ENCODE data around the gene KIF7.

The KIF7 gene

DNA sequence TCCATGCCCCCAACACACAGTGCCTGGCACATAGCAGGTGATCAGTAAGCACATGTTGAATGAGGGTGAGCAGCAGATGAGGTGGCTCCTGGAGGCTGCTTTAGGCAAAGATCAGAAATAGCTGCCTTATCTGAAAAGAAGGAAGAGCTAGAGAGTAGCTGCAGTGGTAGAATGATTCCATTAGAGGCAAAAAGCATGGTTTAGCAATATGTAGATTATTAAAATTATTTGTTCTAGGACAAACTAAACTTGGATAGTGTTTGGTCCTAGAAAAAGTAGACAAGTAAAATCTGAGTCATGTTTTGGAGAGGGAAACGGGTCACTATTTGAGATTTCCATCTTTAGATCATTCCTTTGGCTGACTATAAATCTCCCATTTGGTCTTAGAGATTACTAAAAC, 32.1 kb downstream of the KIF7 start:
- Histone ChIP-seq H3K4ac (ENCODE audit: low read depth in 1 of 2, low read length in 2 of 2) (no peak overlapping the region), H4K91ac (ENCODE audit: low read length) (no peak overlapping the region)
- no CpG with 5 or more reads among the region's 1 CpG for WGBS

DNA sequence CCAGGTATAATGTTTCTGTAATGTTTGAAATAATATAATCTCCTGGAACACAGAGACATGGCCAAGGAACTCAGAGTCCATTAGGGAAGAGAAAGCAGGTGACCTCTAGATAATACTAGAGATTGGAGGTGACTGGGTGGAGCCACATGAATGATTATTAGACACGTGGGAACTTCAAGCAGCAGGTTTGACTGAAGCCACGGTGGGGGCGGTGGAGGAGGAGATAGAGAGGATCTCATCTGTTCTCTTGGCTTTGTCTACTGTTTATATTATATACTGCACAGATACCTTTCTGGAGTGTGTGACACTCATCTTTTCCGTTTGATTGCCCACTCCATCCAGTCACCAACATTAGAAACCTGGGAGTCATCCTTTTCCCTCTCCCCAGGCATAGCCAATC, 33.7 kb downstream of the KIF7 start:
- Histone ChIP-seq H2BK12ac (ENCODE audit: low read length in 2 of 2) (no peak overlapping the region), H3K36me3 (ENCODE audit: control insufficient read depth in 1 of 2, insufficient read depth in 2 of 2, low read depth in 1 of 2, low read length in 2 of 2) (peaks cover 32 to 69% of the 10 kb centered on the region in 2 experiments), H3K4ac (ENCODE audit: low read depth in 1 of 2, low read length in 2 of 2) (no peak overlapping the region), H3K4me1 (ENCODE audit: control insufficient read depth, insufficient read depth, low read depth, low read length) (no peaks in the 10 kb centered on the region), H2BK5ac (ENCODE audit: low read depth, low read length, poor library complexity, severe bottlenecking) (no peak overlapping the region), H3K79me1 (replicated peaks; ENCODE audit: low read length, poor library complexity, severe bottlenecking) (peaks cover 14% of the 10 kb centered on the region), H2BK120ac (ENCODE audit: low read depth, low read length) (no peak overlapping the region), H3K9me3 (ENCODE audit: control insufficient read depth, low read length) (no peaks in the 10 kb centered on the region), H3K4me2 (ENCODE audit: low read length, poor library complexity, severe bottlenecking) (no peak overlapping the region), H2AK5ac (ENCODE audit: low read length, severe bottlenecking) (no peak overlapping the region), H3K9ac (ENCODE audit: low read length) (no peak overlapping the region), H3K18ac (ENCODE audit: low read depth in 1 of 2, low read length in 2 of 2) (no peak overlapping the region), H3K14ac (ENCODE audit: low read length in 2 of 2) (no peak overlapping the region), H4K8ac (ENCODE audit: low read length) (no peak overlapping the region), H2BK15ac (ENCODE audit: low read depth, poor library complexity, severe bottlenecking) (no peak overlapping the region), H3K27me3 (ENCODE audit: control insufficient read depth in 1 of 2, insufficient read depth in 1 of 2, low read length in 2 of 2) (no peaks in the 10 kb centered on the region), H3K27ac (ENCODE audit: low read length, poor library complexity, severe bottlenecking) (no peak overlapping the region), H3K4me3 (ENCODE audit: insufficient read depth in 1 of 2, low read depth in 1 of 2, low read length in 2 of 2) (no peak overlapping the region), H4K91ac (ENCODE audit: low read length) (no peak overlapping the region), H3K23ac (ENCODE audit: low read length in 2 of 2) (no peak overlapping the region), H2AFZ (ENCODE audit: low read depth, low read length) (no peak overlapping the region)
- DNase-seq: peak; percentile 2
- WGBS: 90% methylated on average over 2 of the region's 4 CpGs

More for the DNA sequence above, 32.1 kb downstream of the KIF7 start:
- H3K4me2 ChIP-seq (ENCODE audit: low read length, poor library complexity, severe bottlenecking): no peak overlapping the region
- H3K23ac ChIP-seq (ENCODE audit: low read length in 2 of 2): no peak overlapping the region
- no peak overlapping the region for H3K4me3 ChIP-seq (ENCODE audit: insufficient read depth in 1 of 2, low read depth in 1 of 2, low read length in 2 of 2)
- no peak overlapping the region for H3K18ac ChIP-seq (ENCODE audit: low read depth in 1 of 2, low read length in 2 of 2)
- no peak overlapping the region for H3K27ac ChIP-seq (ENCODE audit: low read length, poor library complexity, severe bottlenecking)
- no peaks in the 10 kb centered on the region for H3K27me3 ChIP-seq (ENCODE audit: control insufficient read depth in 1 of 2, insufficient read depth in 1 of 2, low read length in 2 of 2)
- H2AFZ ChIP-seq (ENCODE audit: low read depth, low read length): no peak overlapping the region
- peaks cover 46 to 77% of the 10 kb centered on the region in 2 experiments for H3K36me3 ChIP-seq (ENCODE audit: control insufficient read depth in 1 of 2, insufficient read depth in 2 of 2, low read depth in 1 of 2, low read length in 2 of 2)
- no peak overlapping the region for H3K14ac ChIP-seq (ENCODE audit: low read length in 2 of 2)
- H3K9ac ChIP-seq (ENCODE audit: low read length): no peak overlapping the region
- H2AK5ac ChIP-seq (ENCODE audit: low read length, severe bottlenecking): no peak overlapping the region
- H3K79me1 ChIP-seq (replicated peaks; ENCODE audit: low read length, poor library complexity, severe bottlenecking): peaks cover 14% of the 10 kb centered on the region
- no peak overlapping the region for H2BK120ac ChIP-seq (ENCODE audit: low read depth, low read length)
- H4K8ac ChIP-seq (ENCODE audit: low read length): no peak overlapping the region
- H3K9me3 ChIP-seq (ENCODE audit: control insufficient read depth, low read length): no peaks in the 10 kb centered on the region
- no peak overlapping the region for H2BK12ac ChIP-seq (ENCODE audit: low read length in 2 of 2)
- DNase-seq: no peak
- H3K4me1 ChIP-seq (ENCODE audit: control insufficient read depth, insufficient read depth, low read depth, low read length): no peaks in the 10 kb centered on the region
- no peak overlapping the region for H2BK5ac ChIP-seq (ENCODE audit: low read depth, low read length, poor library complexity, severe bottlenecking)
- no peak overlapping the region for H2BK15ac ChIP-seq (ENCODE audit: low read depth, poor library complexity, severe bottlenecking)

DNA sequence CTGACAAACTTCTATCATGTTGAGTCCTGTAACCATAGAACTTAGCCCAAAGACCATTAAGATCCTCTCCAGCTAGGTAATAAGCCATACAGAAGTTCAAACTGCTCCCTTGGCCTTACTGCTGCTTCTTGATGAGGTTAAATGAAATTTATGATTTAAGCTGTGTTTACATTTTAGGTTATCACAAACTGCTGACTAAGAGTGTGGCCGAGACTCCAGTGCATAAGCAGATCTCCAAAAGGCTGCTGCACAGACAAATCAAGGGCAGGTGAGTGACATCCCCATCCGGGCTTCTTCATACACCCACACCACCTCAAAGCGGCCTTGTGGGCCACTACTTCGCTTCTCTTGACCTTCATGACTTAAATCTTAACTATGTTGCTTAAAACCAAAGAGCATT, 39.0 kb downstream of the KIF7 start:
- H3K23ac ChIP-seq (ENCODE audit: low read length in 2 of 2): no peak overlapping the region
- H3K4me3 ChIP-seq (ENCODE audit: insufficient read depth in 1 of 2, low read depth in 1 of 2, low read length in 2 of 2): no peak overlapping the region
- H3K9ac ChIP-seq (ENCODE audit: low read length): no peak overlapping the region
- no peak overlapping the region for H3K14ac ChIP-seq (ENCODE audit: low read length in 2 of 2)
- H3K4me2 ChIP-seq (ENCODE audit: low read length, poor library complexity, severe bottlenecking): no peak overlapping the region
- H3K79me1 ChIP-seq (replicated peaks; ENCODE audit: low read length, poor library complexity, severe bottlenecking): peaks cover 7% of the 10 kb centered on the region
- H2BK12ac ChIP-seq (ENCODE audit: low read length in 2 of 2): no peak overlapping the region
- H2BK15ac ChIP-seq (ENCODE audit: low read depth, poor library complexity, severe bottlenecking): no peak overlapping the region
- no peak overlapping the region for H2BK5ac ChIP-seq (ENCODE audit: low read depth, low read length, poor library complexity, severe bottlenecking)
- no peaks in the 10 kb centered on the region for H3K27me3 ChIP-seq (ENCODE audit: control insufficient read depth in 1 of 2, insufficient read depth in 1 of 2, low read length in 2 of 2)
- H2AFZ ChIP-seq (ENCODE audit: low read depth, low read length): no peak overlapping the region
- H2AK5ac ChIP-seq (ENCODE audit: low read length, severe bottlenecking): no peak overlapping the region
- 98% methylated on average over 4 of the region's 4 CpGs for whole genome bisulfite sequencing
- no peak overlapping the region for H3K27ac ChIP-seq (ENCODE audit: low read length, poor library complexity, severe bottlenecking)
- H3K9me3 ChIP-seq (ENCODE audit: control insufficient read depth, low read length): peaks cover 24% of the 10 kb centered on the region
- no peak overlapping the region for H3K4ac ChIP-seq (ENCODE audit: low read depth in 1 of 2, low read length in 2 of 2)
- H3K18ac ChIP-seq (ENCODE audit: low read depth in 1 of 2, low read length in 2 of 2): no peak overlapping the region
- no peaks in the 10 kb centered on the region for H3K4me1 ChIP-seq (ENCODE audit: control insufficient read depth, insufficient read depth, low read depth, low read length)
- DNase-seq: no peak
- no peak overlapping the region for H4K91ac ChIP-seq (ENCODE audit: low read length)
- H4K8ac ChIP-seq (ENCODE audit: low read length): no peak overlapping the region
- peaks cover 7 to 49% of the 10 kb centered on the region in 2 experiments for H3K36me3 ChIP-seq (ENCODE audit: control insufficient read depth in 1 of 2, insufficient read depth in 2 of 2, low read depth in 1 of 2, low read length in 2 of 2)
- no peak overlapping the region for H2BK120ac ChIP-seq (ENCODE audit: low read depth, low read length)

DNA sequence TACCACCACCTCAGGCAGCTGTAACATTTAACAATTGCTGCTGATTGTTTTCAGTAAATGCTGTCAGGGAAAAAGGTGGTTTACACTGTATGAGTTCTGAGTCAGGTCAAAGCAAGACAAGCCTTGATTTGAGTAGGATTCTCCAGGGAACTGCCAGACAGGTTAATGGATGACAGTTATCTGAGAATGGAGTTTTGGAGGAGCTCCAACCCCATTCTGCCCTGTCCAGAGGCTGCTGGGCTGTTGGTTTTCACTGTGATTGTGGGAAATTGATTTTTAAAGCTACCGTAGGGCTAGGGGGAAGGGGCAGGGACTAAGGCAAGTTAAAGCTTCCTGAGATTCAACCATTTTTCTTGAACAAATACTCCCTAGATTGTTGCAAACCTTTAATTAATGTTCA, 40.1 kb downstream of the KIF7 start:
- H2BK5ac ChIP-seq (ENCODE audit: low read depth, low read length, poor library complexity, severe bottlenecking): no peak overlapping the region
- no peak overlapping the region for H3K23ac ChIP-seq (ENCODE audit: low read length in 2 of 2)
- H2BK15ac ChIP-seq (ENCODE audit: low read depth, poor library complexity, severe bottlenecking): no peak overlapping the region
- H3K9ac ChIP-seq (ENCODE audit: low read length): no peak overlapping the region
- H3K4me1 ChIP-seq (ENCODE audit: control insufficient read depth, insufficient read depth, low read depth, low read length): no peaks in the 10 kb centered on the region
- H3K36me3 ChIP-seq (ENCODE audit: control insufficient read depth in 1 of 2, insufficient read depth in 2 of 2, low read depth in 1 of 2, low read length in 2 of 2): peaks cover 7 to 48% of the 10 kb centered on the region in 2 experiments
- H3K4me2 ChIP-seq (ENCODE audit: low read length, poor library complexity, severe bottlenecking): no peak overlapping the region
- H4K8ac ChIP-seq (ENCODE audit: low read length): no peak overlapping the region
- no peak overlapping the region for H3K27ac ChIP-seq (ENCODE audit: low read length, poor library complexity, severe bottlenecking)
- no peak overlapping the region for H4K91ac ChIP-seq (ENCODE audit: low read length)
- no CpG with 5 or more reads among the region's 1 CpG for WGBS
- no peak overlapping the region for H2AFZ ChIP-seq (ENCODE audit: low read depth, low read length)
- no peak overlapping the region for H2AK5ac ChIP-seq (ENCODE audit: low read length, severe bottlenecking)
- H2BK120ac ChIP-seq (ENCODE audit: low read depth, low read length): no peak overlapping the region
- no peak overlapping the region for H3K18ac ChIP-seq (ENCODE audit: low read depth in 1 of 2, low read length in 2 of 2)
- no peak overlapping the region for H3K4ac ChIP-seq (ENCODE audit: low read depth in 1 of 2, low read length in 2 of 2)
- no peak overlapping the region for H2BK12ac ChIP-seq (ENCODE audit: low read length in 2 of 2)
- H3K9me3 ChIP-seq (ENCODE audit: control insufficient read depth, low read length): peaks cover 33% of the 10 kb centered on the region
- H3K79me1 ChIP-seq (replicated peaks; ENCODE audit: low read length, poor library complexity, severe bottlenecking): peaks cover 7% of the 10 kb centered on the region
- no peak overlapping the region for H3K14ac ChIP-seq (ENCODE audit: low read length in 2 of 2)
- no peak for DNase-seq
- no peaks in the 10 kb centered on the region for H3K27me3 ChIP-seq (ENCODE audit: control insufficient read depth in 1 of 2, insufficient read depth in 1 of 2, low read length in 2 of 2)
- H3K4me3 ChIP-seq (ENCODE audit: insufficient read depth in 1 of 2, low read depth in 1 of 2, low read length in 2 of 2): no peak overlapping the region
